ENCODE data around the gene CPXM2. TPM values are rescaled to one million over a fixed set of nuclear protein-coding genes. Genes with fewer than 3 reads are reported as not detected.

CPXM2 gene
- total RNA-seq, 3 donors from 2014 or later (not counting 1 experiment from before 2014, with no cell fraction given) = not detected

- no peak for DNase-seq
- TF ChIP-seq, protein P1, sequence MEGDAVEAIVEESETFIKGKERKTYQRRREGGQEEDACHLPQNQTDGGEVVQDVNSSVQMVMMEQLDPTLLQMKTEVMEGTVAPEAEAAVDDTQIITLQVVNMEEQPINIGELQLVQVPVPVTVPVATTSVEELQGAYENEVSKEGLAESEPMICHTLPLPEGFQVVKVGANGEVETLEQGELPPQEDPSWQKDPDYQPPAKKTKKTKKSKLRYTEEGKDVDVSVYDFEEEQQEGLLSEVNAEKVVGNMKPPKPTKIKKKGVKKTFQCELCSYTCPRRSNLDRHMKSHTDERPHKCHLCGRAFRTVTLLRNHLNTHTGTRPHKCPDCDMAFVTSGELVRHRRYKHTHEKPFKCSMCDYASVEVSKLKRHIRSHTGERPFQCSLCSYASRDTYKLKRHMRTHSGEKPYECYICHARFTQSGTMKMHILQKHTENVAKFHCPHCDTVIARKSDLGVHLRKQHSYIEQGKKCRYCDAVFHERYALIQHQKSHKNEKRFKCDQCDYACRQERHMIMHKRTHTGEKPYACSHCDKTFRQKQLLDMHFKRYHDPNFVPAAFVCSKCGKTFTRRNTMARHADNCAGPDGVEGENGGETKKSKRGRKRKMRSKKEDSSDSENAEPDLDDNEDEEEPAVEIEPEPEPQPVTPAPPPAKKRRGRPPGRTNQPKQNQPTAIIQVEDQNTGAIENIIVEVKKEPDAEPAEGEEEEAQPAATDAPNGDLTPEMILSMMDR (IDR thresholded peaks at IDR 0.05) = no peak
- intact Hi-C loops (cut with micrococcal nuclease) = no loop called here
- H3K4me3 ChIP-seq (ENCODE audit: low read length) = no peak overlapping the region
- H3K36me3 ChIP-seq (ENCODE audit: control insufficient read depth, insufficient read depth, low read length) = no peaks in the 10 kb centered on the region
- H3K36me3 Mint-ChIP-seq = no peaks in the 10 kb centered on the region
- H3K27ac ChIP-seq (ENCODE audit: low read length) = no peak overlapping the region
- H3K4me3 Mint-ChIP-seq = no peak overlapping the region
- whole genome bisulfite sequencing (ENCODE audit: insufficient coverage) = 94% methylated on average over 2 of the region's 2 CpGs
- no peaks in the 10 kb centered on the region for H3K9me3 Mint-ChIP-seq
- peaks cover 0 to 17% of the 10 kb centered on the region in 2 donors for H3K27me3 Mint-ChIP-seq (ENCODE audit: low read depth in 2 of 2)
- no peaks in the 10 kb centered on the region for H3K4me1 Mint-ChIP-seq
- H3K27ac Mint-ChIP-seq = no peak overlapping the region
- H3K4me1 ChIP-seq (ENCODE audit: control insufficient read depth, insufficient read depth, low read length) = no peaks in the 10 kb centered on the region
- ATAC-seq = no peak
- H3K27me3 ChIP-seq (ENCODE audit: control insufficient read depth, insufficient read depth, low read length) = no peaks in the 10 kb centered on the region
- no peaks in the 10 kb centered on the region for H3K9me3 ChIP-seq (ENCODE audit: control insufficient read depth, insufficient read depth, low read length)
Observed at GRCh38 chr10:123722351-123722750, 169.3 kb downstream of the CPXM2 start.

GRCh38 chr10:123721441-123722049 is 170.1 kb downstream of the CPXM2 start:
- Histone ChIP-seq H3K4me1 (ENCODE audit: control insufficient read depth, insufficient read depth, low read length) (no peaks in the 10 kb centered on the region), H3K4me3 (ENCODE audit: low read length) (no peak overlapping the region), H3K36me3 (ENCODE audit: control insufficient read depth, insufficient read depth, low read length) (no peaks in the 10 kb centered on the region), H3K27me3 (ENCODE audit: control insufficient read depth, insufficient read depth, low read length) (no peaks in the 10 kb centered on the region), H3K27ac (ENCODE audit: low read length) (no peak overlapping the region), H3K9me3 (ENCODE audit: control insufficient read depth, insufficient read depth, low read length) (no peaks in the 10 kb centered on the region)
- Mint-ChIP-seq H3K4me1 (no peaks in the 10 kb centered on the region), H3K36me3 (no peaks in the 10 kb centered on the region), H3K27me3 (ENCODE audit: low read depth in 2 of 2) (peaks cover 0 to 17% of the 10 kb centered on the region in 2 donors), H3K4me3 (no peak overlapping the region), H3K9me3 (no peaks in the 10 kb centered on the region), H3K27ac (no peak overlapping the region)
- intact Hi-C loops (cut with micrococcal nuclease) = no loop called here
- no peak for DNase-seq
- 77% methylated on average over 9 of the region's 9 CpGs for WGBS (ENCODE audit: insufficient coverage)
- ATAC-seq = no peak
- TF ChIP-seq, protein P1 (IDR thresholded peaks at IDR 0.05) = no peak

DNA sequence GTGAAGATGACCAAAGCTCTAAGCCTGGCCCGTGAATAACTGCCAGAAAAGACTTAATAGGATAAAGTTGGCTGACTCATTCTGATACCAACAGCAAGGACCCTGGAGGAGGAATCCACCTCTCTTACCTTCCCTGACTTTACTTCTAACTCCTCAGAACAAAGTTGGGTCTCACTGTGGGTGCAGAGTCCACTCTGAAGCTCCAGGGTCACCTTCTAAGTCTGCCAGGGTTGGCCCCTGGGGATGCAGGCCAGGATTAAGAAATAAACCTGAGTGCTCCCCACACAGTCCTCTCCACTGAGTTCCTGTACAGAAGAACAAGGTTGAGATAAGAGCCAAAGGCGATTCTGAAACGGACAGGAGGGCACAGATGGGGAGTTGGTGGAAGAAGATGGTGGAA is 171.1 kb downstream of the CPXM2 start:
- WGBS (ENCODE audit: insufficient coverage) = 67% methylated on average over 3 of the region's 3 CpGs
- no peaks in the 10 kb centered on the region for H3K4me1 ChIP-seq (ENCODE audit: control insufficient read depth, insufficient read depth, low read length)
- no peaks in the 10 kb centered on the region for H3K9me3 ChIP-seq (ENCODE audit: control insufficient read depth, insufficient read depth, low read length)
- no peak overlapping the region for H3K27ac ChIP-seq (ENCODE audit: low read length)
- Mint-ChIP-seq H3K27me3 (ENCODE audit: low read depth in 2 of 2) (peaks cover 4 to 17% of the 10 kb centered on the region in 2 donors), H3K4me3 (no peak overlapping the region), H3K27ac (no peak overlapping the region), H3K4me1 (no peaks in the 10 kb centered on the region), H3K36me3 (no peaks in the 10 kb centered on the region), H3K9me3 (no peaks in the 10 kb centered on the region)
- DNase-seq (no peak), ATAC-seq (no peak)
- TF ChIP-seq, protein P1 (IDR thresholded peaks at IDR 0.05) = no peak
- H3K36me3 ChIP-seq (ENCODE audit: control insufficient read depth, insufficient read depth, low read length) = no peaks in the 10 kb centered on the region
- intact Hi-C loops (cut with micrococcal nuclease) = no loop called here
- no peaks in the 10 kb centered on the region for H3K27me3 ChIP-seq (ENCODE audit: control insufficient read depth, insufficient read depth, low read length)
- no peak overlapping the region for H3K4me3 ChIP-seq (ENCODE audit: low read length)

DNA sequence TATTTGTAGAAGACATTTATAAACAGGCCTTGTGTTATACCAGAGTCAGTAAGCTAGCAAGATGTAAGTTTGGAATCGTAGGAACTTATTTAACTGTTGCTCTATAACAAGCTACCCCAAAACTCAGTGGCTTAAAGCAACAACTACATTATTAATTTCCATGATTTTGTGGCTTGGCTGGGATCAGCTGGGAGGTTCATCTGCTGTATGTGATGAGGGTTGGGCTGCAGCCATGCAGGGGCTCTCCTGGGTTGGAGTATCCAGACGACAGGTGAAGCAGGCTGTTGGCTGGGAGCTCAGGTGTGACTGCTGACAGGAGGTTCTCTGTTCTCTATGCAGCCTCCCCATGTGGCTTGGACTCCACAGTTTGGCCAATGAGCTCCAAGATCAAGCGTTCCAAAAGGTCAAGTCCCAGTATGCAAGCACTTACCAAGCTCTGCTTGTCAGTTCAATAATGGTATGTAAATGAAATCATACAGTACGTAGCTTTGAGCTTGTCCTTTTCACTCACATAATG is 173.0 kb downstream of the CPXM2 start:
- Mint-ChIP-seq H3K4me1 (no peaks in the 10 kb centered on the region), H3K27ac (no peak overlapping the region), H3K27me3 (ENCODE audit: low read depth in 2 of 2) (peaks cover 9 to 17% of the 10 kb centered on the region in 2 donors), H3K36me3 (no peaks in the 10 kb centered on the region), H3K9me3 (no peaks in the 10 kb centered on the region), H3K4me3 (no peak overlapping the region)
- ATAC-seq = no peak
- TF ChIP-seq, protein P1 (IDR thresholded peaks at IDR 0.05) = no peak
- Histone ChIP-seq H3K4me3 (ENCODE audit: low read length) (no peak overlapping the region), H3K36me3 (ENCODE audit: control insufficient read depth, insufficient read depth, low read length) (no peaks in the 10 kb centered on the region), H3K27me3 (ENCODE audit: control insufficient read depth, insufficient read depth, low read length) (no peaks in the 10 kb centered on the region), H3K4me1 (ENCODE audit: control insufficient read depth, insufficient read depth, low read length) (no peaks in the 10 kb centered on the region), H3K27ac (ENCODE audit: low read length) (no peak overlapping the region), H3K9me3 (ENCODE audit: control insufficient read depth, insufficient read depth, low read length) (no peaks in the 10 kb centered on the region)
- intact Hi-C loops (cut with micrococcal nuclease) = no loop called here
- WGBS (ENCODE audit: insufficient coverage) = 65% methylated on average over 3 of the region's 4 CpGs
- no peak for DNase-seq
